ENCODE measurements around the gene CLDND2.
"Not testable (repeated sequence)": the region's sequence is repeated elsewhere in the genome, so short reads cannot be mapped to it uniquely, and the experiment has no call there.

The CLDND2 gene

GRCh38 chr19:51368366-51369282 is at the start of gene CLDND2:
CLDND2 (minus strand) TSS chr19:51369003; CDS start chr19:51368577, 426 bp downstream.
- DNase-seq: no peak

DNA sequence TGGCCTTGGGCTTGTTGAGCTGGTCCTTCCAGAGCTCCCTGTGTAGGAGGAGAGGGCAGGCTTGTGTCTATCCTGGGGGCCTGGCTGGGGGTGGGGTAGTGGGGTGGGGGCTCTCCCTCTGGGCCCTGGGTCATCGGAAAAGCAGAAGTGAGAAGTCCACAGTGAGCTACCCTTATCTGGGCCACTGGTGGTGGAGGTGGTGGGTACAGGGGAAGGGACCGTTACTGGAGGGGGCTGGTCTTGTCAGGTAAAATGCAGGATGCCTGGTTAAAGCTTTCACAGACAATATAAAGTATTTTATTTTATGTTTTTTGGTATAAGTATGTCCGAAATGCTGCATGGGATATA is 49.0 kb upstream of the CLDND2 start:
- no peak for DNase-seq

- DNase-seq: no peak
These were observed 48.5 kb upstream of the CLDND2 start, which contains the start of gene SIGLEC10 for GRCh38 chr19:51417107-51417809. SIGLEC10 (minus strand) TSS chr19:51417642; CDS start chr19:51417581, 61 bp downstream.

DNA sequence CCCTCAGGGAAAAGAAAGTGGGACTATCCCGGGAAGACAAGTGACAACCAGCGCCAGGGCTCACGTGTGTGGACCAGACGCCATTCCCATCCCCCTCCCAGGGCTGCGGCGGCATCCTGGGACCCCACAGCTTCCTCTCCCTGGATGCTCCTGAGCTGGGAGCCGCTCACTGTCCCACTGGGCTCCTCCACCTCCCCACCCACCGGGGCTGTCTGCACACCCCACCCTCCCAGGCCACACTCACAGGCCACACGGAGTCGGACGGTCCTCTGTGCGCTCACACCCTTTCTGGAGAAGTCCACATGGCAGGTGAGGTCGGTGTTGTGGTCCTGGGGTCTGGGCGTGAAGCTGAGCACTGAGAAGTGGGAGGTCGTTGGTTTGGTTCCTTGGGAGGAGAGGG is 47.6 kb upstream of the CLDND2 start:
- not testable (repeated sequence) for DNase-seq

DNA sequence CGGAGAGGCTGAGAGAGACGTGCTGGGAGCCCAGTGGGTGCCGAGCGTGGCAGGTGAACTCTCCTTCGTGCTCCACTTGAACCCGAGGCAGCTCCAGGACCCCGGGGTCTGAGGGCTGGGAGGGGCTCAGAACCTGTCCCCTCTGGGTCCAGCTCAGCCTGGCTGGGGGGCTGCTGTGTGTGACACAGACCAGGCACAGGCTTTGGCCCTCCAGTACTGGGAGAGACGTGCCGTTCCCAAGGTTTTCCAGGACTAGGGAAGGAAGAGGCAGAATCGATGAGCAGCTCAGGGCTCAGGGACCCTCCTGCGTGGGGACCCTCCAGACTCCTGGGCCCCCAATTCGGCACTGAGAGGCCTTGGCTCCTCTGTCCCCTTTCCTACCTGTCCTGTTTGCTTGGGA is 46.4 kb upstream of the CLDND2 start:
- no peak for DNase-seq

- DNase-seq: no peak
These were observed 42.3 kb upstream of the CLDND2 start for GRCh38 chr19:51410950-51411748.

GRCh38 chr19:51407511-51408131 is 38.8 kb upstream of the CLDND2 start:
- DNase-seq: peak; percentile 44

DNA sequence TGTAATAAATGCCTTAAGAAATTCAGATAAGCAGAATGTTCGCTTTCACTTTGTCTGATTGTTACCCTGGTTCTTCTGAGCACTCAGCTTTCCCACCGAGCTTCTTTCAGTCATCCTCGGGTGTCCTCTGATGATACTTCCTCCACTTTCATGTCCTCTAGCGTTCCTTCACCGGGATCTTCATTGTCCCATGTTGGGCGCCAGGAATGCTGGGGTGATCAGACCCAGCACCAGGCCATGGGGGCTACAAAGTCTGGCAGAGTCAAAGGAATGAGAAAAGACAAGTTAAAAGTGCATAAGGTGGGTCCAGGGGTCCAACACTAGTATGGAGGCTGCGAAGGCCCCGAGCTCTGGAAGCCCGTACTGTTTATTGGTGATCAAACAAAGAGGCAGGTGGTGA is 33.3 kb upstream of the CLDND2 start:
- no peak for DNase-seq

- DNase-seq: not testable (repeated sequence)
These were observed 31.1 kb upstream of the CLDND2 start for GRCh38 chr19:51399936-51400335.

DNA sequence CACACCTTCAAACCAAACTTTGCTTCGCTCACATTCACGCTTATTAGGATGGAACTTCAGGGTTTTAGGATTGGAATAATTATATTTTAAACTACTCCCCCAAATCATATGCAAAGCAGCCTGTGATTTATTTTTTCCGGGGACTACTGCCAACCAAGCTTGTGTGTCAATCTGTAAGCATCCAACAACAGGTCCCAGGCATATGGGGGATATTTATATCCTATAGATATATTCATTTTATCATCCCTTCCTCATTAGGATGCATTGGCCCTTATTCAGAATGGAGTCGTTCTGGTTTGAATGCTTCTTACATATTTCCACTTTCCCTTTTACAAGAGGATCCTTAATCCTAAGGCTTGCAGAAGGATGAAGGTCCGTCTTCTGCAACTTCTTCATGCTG is 30.4 kb upstream of the CLDND2 start:
- no peak for DNase-seq

DNA sequence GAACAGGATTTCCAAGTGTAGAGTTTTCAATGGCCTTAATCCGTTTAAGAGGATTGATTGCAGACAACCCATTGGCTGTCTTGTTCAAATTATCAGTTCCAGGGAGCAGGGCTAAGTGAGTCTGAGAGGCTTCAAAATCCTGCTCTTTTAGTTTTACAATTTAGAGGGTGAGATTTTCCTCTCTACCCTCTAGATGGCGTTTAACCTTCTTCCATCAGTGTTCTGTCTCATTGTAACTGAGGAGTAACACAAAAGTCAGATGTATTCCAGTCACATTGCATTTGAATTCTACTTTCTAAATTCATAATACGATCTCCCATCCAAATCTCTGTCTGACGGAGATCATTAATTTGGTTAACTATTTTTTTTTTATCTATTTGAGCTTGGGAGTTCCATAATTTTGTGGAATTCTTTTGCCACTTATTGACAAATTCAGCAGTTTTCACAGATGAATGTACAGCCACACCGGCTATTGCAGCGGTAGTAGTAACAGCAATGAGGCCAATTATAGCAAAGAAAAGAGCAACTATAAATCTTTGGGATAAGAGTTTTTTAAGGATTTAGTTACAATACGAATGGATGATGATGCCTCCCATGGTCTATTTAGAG is 29.4 kb upstream of the CLDND2 start:
- DNase-seq: no peak

- not testable (repeated sequence) for DNase-seq
These were observed 28.6 kb upstream of the CLDND2 start for GRCh38 chr19:51397453-51397852.

GRCh38 chr19:51396175-51396574 is 27.4 kb upstream of the CLDND2 start:
- no peak for DNase-seq

DNA sequence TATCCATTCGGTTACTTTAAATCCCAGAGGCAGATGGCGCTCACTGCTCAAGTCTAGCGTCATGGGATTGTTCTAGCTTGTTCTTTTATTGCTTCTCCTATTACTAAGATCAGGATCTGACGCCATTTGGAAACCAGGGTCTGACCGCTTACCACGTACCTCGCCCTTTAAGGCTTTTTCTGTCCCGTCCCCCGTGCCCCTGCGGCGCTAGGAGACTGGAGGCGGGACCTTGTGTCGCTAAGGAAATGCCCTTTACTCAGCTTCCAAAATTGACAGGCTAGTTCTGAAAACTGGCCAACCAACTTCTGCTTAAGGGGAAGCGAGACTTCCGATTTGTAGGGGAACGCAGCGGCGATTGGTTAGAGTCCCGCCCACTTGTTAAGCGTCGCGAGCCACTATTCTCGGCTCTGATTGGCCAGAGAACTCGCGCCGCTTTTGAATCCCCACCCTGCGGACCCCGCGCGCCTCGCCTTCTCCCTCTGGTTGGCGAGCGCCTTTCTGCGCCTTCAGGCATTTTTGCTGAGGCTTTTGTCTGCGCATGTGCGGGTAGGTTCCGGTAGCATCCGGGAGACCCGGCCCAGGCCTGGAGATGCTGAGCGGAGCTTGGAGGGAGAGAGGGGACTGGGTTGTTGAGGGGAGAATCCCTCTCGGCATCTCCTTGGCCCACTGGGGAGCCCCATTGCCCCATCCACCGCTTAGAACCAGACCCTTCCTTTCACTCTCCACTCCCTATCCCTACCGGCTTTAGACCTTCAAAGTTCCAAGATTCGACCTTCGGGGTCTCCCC is 25.4 kb upstream of the CLDND2 start:
- peak; percentile 96 for DNase-seq

- no peak for DNase-seq
These were observed 23.9 kb upstream of the CLDND2 start for GRCh38 chr19:51392701-51393100.

GRCh38 chr19:51391073-51391611 is 22.3 kb upstream of the CLDND2 start:
- DNase-seq: no peak

DNA sequence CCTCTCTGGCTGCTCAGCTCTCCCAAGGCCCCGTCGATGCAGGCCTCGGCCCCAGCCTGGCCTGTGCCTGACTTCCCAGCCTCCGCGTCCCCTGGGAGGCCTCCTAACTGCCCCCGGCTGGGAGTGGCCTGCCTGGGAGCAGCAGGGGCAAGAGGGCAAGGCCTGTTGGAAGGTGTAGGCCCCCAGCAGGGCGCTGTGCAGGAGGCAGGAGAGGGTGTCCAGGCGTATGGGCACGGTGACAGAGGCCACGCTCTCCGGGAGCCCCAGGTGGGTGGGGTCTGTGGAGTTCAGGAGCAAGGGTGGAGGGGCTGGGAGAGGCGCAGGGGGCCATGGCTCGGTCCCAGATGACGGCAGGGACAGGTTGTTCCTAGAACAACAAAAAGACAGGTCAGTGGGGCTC is 20.3 kb upstream of the CLDND2 start:
- DNase-seq: no peak

DNA sequence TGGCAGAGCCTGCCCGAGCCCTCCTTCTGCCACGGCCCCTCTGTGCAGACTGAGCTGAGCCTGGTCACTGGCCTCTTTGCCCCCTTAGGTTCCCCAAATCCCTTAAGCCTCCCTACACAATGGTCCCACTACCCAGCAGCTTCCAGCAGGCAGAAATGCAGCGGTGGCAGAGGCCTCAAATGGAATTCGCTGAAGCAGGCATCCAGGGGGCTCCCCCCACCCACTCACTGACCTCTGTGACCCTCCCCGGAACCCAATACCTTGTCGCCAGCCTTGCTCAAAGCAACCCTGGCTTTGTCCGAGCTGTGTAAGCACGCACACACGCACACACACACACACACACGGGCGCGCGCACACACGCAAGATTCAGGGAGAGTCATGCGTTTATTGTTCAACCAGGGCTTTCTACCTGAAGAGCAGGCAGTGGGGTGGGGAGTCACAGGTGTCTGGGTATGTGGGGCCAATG is 19.2 kb upstream of the CLDND2 start, which contains the start of gene LIM2:
LIM2 (minus strand) TSS at position 51 of the 466 bp plus-strand sequence. CDS start 531 bp downstream, outside the sequence.
- DNase-seq: no peak

- DNase-seq: no peak
These were observed 18.2 kb upstream of the CLDND2 start for GRCh38 chr19:51386882-51387520.

DNA sequence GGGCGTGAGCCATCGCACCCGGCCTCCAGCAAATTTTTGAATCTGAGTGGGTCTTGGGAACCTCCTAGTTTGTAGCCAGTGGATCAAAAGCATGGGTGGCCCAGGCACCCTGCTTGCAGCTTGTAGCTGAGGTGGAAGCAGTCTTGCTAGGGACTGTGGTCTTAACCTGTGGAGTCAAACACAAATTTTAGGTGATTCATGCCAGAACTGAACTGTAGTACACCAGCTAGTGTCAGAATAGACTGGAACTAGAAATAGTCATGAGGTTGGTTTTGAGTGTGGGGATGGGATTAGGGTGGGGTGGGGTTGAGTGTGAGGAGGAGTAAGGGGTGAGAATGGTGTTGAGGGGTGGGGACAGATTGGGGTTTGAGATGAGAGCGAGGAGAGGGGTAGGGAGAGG is 13.2 kb upstream of the CLDND2 start:
- no peak for DNase-seq

Data from retina (tissue), 1 donor.